ENCODE data around the gene ITPKB.
"Not testable (repeated sequence)": the region's sequence is repeated elsewhere in the genome, so short reads cannot be mapped to it uniquely, and the experiment has no call there.

ITPKB gene

DNA sequence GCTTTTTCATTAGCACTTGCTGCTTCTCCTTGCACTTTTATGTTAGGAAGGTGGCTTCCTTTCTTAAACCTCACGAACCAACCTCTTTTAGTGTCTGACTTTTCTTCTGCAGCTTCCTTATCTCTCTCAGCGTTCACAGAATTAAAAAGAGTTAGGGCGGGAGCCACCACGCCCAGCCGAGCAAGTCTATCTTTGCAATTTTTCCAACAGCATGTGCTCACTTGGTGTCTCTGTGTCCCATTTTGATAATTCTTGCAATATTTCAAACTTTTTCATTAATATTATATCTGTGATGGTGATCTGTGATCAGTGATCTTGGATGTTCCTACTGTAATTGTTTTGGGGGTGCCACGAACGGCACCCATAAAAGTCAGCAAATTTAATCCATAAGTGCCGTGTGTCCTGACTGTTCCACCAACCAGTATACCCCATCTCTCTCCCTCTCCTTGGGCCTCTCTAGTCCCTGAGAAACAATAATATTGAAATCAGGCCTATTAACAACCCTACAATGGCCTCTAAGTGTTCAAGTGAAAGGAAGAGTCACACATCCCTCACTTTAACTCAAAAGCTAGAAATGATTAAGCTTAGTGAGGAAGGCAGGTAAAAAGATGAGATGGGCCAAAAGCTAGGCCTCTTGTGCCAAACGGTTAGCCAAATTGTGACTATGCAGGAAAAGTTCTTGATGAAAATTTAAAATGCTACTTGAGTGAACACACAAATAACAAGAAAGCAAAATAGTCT is 15.9 kb upstream of the ITPKB start:
- no peak for DNase-seq (ENCODE audit: low read depth in 2 of 2)

DNA sequence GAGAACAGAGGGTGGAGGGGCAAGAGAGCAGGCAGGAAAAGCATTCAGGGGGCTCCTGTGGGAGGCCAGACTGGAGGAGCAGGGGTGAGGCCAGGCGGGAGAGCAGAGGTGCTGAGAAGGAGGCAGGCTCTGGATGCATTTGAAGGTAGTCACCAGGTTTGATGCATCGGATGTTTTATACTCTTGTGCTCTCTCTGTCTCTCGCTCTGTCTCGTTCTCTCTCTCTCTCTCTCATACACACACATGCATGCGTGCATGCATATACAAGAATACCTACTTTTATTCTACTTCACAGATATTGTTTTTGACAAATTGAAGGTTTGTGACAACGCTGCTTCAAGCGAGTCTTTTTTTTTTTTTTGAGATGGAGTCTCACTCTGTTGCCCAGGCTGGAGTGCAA is 15.0 kb upstream of the ITPKB start:
- no peak for DNase-seq (ENCODE audit: low read depth in 2 of 2)

DNA sequence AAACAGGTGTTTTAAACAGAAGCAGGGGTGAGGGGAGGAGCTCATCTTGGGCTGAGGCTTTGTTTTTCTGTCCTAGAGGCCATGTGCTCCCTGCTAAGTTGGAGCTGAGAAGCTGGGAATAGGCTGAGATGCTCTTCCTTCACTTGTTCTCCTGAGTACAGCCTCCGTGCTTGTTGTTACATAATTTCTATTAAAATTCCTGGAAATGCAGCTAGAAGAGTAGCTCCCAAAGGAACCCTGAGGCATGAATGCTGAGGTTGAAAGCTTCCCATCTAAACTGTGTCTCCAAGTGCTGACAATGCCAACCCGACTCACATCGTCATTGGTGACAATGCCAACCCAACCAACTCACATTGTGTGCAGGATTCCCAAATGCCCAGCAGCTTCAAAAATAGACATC is 12.6 kb upstream of the ITPKB start:
- DNase-seq (ENCODE audit: low read depth in 2 of 2), result no peak

DNA sequence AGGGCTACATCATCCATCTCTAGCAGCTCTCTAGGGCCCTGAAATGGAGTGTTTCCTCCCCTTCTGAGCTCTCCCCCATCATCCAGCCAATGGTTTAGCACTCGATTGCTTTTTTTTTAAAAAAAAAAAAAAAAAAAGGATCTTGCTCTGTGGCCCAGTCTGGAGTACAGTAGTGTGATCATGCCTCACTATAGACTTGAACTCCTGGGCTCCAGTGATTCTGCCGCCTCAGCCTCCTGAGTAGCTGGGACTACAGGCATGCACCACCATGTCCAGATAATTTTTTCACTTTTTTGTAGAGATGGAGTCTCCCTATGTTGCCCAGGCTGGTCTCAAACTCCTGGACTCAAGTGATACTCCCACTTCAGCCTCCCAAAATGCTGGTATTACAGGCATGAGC is 12.1 kb upstream of the ITPKB start:
- DNase-seq (ENCODE audit: low read depth in 2 of 2), result no peak

DNA sequence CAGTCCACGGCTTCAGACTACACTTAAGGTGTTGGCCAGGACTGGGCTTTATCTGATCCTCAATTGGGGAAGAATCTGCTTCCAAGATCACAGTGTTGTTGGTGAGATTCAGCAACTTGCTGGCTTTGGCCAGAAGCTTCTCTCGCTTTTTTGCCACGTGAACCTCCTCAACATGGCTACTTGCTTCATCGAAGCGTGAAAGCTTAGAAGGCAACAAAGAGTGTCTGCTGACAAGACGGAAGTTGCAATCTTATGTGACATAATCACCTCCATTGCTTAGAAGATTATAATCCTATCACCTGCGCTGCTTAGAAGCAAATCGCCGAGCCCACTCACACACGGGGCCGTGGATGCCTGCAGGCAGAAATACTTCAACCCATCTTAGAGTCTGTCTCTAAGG is 10.4 kb upstream of the ITPKB start:
- DNase-seq (ENCODE audit: low read depth in 2 of 2), result no peak

DNA sequence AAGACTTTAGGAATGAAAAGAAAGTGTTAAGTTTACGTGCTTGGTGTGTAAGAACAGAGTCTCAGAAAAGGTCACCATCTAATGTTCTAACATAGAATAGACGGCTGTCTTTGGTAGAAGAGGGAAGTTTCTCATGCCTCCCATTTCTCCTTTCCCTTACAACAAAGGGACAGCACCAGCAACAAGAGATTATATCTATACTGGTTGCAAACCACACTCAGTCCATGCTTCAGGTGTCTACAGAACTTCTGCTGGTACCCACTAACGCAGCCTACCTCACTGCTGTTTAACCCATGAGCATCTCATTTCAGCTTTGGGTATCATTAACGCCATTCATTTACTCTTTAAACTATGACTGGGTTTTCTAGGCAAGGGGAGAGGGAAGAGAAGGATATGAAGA is 9.2 kb upstream of the ITPKB start:
- no peak for DNase-seq (ENCODE audit: low read depth in 2 of 2)

DNA sequence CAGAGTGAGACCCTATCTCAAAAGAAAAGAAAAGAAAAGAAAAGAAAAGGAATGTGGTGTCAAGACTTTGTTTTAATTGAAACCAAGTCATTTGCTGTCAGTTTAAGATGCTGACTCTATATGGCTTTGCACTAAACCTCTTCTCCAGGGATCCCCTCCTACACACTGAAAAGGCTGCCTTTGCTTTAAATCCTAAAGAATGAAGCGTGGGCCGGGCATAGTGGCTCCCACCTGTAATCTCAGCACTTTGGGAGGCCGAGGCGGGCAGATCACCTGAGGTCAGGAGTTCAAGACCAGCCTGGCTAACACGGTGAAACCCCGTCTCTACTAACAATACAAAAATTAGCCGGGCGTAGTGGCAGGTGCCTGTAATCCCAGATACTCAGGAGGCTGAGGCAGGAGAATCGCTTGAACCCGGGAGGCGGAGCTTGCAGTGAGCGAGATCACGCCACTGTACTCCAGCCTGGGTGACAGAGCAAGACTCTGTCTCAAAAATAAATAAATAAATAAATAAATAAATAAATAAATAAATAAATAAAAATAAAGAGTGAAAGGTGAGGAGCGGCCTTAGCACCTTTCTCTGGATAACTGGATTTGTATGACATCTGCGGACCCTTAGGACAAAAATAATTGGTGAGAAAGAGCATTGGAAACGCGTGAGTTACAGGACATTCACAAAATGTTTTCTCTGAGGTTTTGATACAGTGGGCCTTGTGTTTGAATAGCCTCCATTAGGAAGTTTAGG is 8.6 kb upstream of the ITPKB start:
- DNase-seq (ENCODE audit: low read depth in 2 of 2), result not testable (repeated sequence)

DNA sequence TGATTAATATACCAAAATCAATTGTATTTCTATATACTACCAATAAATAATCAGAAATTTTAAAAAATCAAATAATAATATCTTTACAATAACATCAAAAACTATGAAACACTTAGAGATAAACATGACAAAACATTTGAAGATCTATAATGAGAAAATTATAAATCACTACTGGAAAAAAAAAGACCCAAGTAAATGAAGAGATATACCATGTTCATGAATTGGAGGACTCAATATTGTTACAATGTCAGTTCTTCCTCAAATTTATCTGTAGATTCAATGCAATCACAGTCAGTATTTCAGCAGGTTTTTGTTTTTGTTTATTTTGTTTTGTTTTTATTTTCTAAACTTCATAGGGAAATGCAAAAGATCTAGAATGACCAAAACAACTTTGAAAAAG is 4.2 kb upstream of the ITPKB start:
- DNase-seq (ENCODE audit: low read depth in 2 of 2), result no peak

DNA sequence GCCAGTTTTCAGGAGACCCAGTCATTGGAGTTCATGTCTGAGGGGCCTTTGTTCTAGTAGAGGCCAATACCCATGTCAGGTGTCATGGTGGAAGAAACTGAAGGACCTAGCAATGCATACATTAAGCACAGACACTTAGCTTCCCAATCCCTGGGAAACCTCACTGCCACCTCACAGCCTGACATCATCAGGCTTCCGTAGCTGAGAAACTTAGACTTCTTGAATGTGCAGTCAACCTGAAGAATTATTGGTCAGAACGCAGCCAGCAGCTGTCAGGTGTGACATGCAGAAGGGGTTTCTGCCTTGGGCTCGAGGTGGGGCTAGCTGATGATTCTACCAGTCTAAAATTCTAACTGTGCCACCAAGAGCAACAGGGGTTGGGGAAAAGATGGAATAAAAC is 1.9 kb upstream of the ITPKB start:
- DNase-seq (ENCODE audit: low read depth in 2 of 2), result no peak

DNA sequence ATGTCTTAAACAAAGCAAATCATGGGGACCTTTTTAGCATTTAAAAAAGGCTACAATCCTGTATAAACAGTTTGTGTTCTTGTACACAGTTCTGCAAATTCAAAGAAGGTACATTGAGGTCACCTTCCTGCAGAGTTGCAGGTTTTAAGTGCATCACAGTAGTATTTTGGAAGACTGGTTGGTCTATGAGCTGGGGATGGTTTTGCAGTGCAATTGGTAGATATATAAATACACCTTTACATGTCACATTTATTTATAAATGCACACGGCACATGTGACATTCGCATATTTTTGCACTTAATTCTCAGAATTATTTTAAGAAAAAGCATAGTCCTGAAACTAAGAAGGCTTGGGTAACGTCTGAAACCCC is 599 bp upstream of the ITPKB start:
- no peak for DNase-seq (ENCODE audit: low read depth in 2 of 2)

DNA sequence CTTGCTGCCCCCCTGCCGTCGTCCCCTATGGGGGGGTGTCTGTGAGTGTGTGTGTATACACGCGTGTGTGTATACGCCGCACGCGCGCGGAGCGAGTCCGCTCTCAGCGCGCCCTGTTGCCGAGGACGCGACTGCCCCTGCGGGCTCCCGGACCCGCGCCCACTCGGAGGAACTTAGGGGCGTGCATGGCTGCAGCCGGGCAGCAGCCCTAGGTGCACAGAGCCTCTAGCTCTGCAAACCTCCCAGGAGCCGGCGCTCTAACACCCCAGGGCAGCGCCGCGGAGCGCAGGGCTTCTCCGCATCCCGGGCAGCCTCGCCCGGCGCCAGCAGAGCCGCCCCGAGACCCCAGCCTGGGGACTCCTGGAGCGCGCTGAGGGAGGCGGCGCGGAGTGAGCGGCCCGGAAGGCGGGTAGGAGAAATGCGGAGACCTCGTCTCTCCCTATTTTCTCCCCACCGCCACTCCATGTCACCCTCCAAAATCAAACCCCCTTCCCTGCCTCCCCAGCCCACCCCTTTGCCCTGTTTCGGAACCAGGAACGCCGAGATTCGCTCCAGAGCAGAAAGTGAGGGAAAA is 574 bp downstream of the ITPKB start:
- DNase-seq (ENCODE audit: low read depth in 2 of 2), result no peak

DNA sequence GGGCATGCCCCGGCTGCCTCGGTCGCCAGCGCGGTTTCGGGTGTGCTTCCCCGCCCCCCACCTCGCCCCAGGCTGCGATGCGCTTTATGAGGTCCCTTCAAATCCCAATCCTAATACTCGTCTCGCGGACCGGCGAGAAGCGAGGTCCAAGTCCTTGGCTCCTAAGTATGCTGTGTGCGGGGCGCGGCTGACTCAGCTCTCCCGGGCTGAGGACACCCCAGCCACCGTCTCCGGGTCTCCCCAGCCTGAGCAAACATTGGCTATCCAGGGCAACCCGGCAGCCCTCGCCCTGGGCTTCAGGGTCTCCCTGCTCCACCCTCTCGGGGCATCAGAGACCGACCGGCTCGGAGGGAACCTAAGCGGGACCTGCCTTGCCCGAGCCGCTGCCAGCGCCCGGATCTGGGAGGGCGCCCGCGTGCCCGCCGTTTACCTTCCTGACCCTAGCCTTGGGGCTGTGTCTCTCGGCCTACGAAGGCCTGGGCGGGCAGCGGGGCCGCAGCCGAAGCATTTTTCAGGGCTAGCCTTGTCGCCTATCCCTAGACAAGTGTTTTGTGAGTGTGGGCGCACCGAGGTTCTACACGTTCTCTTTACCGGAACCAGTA is 1.2 kb downstream of the ITPKB start:
- no peak for DNase-seq (ENCODE audit: low read depth in 2 of 2)

DNA sequence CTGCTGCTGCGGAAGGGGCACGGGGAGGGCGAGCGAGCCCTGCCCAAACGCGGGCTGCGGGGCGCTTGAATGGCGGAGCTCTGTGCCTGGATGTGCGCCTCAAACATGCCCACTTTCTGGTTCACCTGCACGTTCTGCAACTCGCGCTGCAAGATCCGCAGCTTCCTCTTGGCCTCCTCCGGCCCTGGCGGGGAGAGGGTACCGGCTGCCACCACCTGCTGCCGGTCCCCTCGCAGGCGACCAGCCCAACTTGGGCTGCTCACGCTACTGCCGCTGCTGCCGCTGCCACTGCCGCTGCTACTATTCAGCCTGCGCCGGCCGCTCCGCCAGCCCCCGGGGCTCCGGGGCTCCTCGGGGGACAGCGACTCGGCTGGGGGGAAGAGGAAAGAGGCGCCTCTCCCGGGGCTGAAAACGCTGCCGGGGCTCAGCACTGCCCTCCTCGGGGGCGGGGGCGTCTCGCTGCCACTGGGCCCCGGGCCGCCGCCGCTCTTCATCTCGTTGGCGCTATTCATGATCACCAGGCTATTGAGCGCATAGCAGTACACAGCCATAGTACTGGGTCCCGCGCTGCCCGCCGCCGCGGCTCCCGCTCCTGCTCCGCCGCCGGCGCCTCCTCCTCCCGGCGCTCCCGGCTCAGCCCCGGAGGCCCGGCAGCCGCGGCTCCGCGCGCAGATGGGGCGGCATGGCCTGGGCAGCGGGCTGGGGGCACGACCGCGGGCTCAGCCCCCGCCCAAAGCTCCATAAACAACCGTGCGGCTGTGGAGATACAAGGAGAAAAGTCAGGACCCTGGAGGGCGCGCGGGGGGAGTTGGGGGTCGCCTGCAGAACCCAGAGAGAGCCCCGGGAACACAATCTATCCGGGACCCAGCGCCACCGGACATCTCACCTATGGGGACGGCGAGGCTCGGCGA is 1.9 kb downstream of the ITPKB start:
- no peak for DNase-seq (ENCODE audit: low read depth in 2 of 2)

DNA sequence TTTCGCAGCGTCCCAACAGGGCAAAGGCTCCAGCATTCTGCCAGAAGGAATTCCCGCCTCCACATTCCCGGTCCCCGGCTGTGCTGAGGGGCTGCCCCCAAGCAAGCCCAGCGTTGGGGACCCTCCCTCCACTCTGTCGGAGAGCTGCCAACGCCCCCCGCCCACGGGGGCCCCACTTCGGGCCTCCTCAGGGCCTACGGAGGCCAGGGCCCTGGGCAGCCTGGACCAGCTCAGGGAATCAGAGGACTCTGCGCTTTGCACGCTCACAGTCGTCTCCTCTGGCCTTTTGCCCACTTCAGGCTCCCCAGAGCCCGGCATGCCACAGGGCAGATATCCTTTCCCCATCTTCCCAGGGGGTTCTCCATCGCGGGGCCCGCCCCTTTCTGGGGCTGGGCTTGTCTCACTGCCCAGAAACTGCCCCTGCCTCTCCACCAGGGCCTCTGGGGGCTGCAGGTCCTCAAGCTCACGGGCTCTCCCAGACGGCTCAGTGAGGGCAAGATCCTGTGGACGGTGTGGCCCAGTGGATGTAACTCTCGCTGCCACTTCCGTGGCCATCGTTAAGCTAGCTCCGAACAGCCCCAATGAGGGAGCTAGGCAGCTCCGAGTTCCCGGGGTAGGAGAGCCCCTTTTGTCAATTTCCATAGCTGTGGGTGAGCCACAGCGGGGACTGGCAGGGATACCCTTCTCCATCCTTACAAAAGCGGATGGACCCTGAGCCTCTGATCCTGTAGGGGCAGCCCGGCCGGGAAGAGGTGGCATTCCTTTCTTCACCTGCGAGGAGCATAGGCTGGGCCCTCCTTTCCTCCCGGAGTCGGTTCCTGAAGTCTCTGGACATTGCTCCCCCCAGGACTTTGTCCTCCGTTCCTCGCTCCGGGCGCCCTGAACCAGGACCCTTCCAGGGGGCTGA is 2.8 kb downstream of the ITPKB start:
- DNase-seq (ENCODE audit: low read depth in 2 of 2), result no peak

DNA sequence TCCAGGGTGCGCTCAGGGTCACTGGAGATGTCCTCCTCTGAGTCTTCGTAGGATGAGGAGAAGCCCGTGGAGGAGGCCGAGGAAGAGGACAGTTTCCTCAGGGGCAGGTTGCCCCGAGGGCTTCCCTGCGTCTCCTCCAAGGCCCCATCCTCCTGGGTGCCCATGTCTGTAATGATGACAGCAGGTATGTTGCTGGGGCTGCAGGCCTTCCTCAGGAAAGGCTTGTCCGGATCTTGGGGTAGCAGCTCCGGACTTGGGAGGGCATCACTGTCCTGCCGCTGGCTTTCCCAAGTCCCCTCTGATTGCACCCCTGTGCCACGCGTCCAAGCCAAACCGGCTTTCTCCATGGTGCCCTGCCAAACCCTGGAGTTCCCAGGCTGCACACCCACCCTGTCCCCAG is 3.5 kb downstream of the ITPKB start:
- DNase-seq (ENCODE audit: low read depth in 2 of 2), result no peak

DNA sequence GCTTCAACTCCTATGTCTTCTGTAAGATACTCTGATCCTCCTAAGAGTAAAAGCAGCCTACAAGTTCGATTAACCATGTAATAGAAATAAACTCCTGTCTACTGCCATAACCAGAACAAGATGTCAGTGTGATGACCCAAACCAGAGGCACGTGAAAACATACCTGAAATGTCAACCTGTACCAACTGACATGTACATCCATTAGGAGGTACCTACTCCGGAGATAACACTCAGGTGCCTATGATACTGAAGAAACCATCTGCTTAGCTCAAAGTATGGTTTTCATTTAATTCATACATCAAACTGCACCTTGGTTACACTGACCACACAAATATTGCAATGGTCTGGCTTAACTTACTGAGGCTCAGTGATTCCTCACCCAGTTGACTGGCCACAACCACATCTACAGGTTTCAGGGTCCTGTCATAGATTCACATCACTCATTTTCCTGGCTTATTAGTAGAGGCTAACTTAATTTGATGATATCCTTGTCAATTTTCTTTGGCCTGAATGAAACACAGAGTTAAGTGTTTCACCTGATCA is 4.4 kb downstream of the ITPKB start:
- no peak for DNase-seq (ENCODE audit: low read depth in 2 of 2)

DNA sequence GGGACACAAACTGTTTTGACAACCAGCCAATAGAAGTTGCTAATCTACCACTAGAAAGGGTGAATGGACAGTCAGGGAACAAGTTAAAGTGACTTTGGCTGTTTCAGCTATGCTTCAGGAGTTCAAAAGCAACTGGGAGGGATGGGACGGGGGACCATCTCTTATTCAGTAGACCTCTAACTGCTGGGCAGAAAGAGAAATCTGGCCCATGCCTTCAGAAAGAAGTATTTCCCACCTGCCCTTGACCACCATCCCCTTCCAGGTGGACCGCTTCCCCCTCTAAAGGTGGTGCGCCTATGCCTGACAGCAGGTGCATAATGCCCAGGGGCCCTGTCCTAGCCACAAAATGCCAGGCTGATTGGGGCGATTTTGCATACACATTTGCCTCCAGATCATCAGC is 5.2 kb downstream of the ITPKB start:
- DNase-seq (ENCODE audit: low read depth in 2 of 2), result no peak

DNA sequence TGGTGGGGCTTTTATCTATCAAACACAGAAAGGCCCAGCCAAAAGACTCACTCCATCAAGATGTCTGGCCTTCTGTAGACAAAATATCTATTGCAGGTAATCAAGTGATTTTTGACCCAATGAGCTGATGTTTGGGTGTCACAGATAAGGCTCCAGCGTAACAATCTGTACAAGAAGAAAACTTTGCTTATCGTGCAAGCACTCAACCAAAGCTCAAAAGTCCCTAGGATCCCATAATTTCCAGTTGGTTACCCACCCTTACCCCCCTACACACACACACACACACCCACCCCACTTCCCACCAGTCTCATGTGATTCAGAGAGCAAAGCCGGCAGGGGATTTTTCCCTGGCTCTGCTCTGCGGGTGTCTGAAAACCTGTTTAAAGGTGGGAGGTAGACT is 5.8 kb downstream of the ITPKB start:
- DNase-seq (ENCODE audit: low read depth in 2 of 2), result no peak

DNA sequence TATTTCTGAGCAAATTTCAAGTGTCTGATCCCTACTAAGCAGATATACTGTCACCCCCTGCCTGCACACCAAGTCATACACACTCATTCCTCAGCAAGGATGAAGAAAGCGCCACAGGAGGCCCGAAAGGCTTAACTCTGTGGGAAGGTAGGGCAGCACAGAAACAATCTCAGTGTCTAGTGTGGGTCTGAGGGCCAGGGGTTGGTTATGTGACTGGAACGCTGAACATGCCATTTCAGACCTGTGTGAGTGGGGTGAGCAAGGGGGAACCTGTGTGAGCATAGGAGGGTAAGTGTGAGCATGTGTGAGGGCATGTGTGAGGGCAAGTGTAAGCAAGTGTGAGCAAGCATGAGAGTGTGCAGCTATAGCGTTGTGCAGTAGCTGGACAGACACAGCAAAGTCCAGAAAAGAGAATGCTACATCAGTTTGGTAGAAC is 6.2 kb downstream of the ITPKB start:
- DNase-seq (ENCODE audit: low read depth in 2 of 2), result no peak

DNA sequence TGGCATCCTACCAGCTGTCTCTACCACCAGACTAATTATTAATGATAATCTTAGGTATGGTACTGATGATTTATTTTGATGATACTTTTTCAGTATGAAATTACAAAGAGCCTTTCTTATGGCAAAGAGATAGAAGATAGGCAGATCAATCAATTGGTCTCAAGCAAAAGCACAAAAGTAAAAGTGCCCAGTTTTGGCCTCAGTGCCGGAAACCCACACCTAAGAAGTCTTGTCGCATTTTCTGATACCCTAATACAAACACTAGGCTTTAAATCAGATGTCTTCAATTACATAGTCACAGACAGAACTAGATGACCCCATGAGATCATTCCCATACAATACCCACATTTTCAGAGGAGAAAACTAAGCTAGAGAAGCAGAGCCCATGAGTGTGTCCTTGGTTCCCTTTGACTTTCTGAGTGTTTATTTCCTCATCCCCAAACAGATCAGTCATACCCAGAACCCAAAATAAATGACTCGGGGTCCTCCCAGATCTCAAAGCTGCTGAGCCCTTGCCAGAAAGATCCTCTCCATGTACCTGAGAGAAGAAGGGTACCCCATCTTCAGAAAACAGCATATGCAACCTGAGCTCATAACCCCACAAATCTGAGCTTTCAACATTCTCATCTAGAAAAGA is 7.7 kb downstream of the ITPKB start:
- no peak for DNase-seq (ENCODE audit: low read depth in 2 of 2)
